ENCODE results near the gene GAS7.

GAS7 gene

DNA sequence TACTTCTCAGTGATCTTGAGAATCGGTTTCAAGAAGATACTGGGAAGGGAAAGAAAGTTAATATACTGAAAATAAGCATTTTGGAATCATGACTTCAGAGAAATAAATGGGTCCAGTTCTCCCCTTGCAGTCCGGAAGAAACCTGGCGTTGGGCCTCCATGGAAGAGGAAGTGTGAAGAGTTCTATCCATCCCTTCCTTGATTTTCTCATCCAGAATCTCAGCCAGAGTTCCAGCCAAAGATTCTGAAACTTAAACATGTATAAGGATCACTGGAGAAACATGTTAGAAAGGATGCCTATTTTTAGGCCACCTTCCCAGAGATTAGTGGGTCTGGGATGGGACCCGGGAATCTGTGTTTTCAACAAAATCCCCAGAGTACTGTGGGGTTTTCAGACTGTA is 8.7 kb upstream of the GAS7 start:
- DNase-seq = no peak
- intact Hi-C loops (cut with DNase I) = no loop called here

DNA sequence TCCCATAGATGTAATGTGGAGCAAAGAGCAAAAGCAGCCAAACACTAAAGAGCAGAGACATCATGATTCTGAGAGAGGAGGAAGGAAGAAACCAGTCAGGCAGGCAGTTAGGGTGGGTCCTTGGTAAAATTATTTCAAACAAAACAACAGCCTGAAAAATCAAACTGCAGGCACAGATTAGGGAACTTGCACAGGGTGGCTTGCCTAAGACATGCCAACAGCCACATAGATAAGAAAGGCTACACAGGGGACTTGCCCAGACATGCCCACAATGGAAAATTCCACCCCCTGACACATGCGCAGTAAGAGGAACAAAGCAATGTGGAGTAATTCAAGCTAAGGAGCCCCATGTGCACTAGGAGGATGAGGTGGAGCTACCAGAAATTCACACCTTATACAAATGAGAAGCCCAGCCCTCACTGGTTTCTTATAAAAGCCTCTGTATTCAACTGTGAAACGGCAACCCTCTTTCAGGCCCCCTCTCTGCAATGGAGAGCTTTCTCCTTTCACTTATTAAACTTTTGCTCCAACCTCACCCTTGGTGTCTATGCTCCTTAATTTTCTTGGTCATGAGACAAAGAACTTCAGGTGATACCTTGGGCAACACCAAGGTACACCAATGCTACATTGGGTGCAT is 7.3 kb upstream of the GAS7 start:
- intact Hi-C loops (cut with DNase I) = no loop called here
- no peak for DNase-seq

DNA sequence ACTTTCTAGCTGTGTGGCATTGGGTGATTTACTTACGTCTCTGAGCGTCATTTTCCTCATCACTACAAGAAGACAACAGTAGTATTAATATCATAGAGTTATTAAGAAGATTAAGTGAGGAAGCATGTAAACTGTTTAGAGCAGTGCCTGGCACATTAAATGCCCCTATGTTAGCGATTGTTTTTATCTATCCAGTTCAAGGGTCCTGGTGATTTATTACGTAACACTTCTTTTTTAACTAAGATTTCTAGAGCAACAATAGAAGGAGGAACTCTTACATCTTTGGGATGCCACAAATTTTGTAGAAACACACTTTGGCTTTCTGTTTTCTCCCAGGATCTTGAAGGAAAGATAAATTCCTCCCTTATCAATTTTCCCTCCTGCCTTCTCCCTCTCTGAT is 3.3 kb upstream of the GAS7 start:
- no peak for DNase-seq
- intact Hi-C loops (cut with DNase I) = no loop called here

- intact Hi-C loops (cut with DNase I) = no loop called here
- no peak for DNase-seq
Observed at GRCh38 chr17:10200645-10201044, 2.2 kb upstream of the GAS7 start.

DNA sequence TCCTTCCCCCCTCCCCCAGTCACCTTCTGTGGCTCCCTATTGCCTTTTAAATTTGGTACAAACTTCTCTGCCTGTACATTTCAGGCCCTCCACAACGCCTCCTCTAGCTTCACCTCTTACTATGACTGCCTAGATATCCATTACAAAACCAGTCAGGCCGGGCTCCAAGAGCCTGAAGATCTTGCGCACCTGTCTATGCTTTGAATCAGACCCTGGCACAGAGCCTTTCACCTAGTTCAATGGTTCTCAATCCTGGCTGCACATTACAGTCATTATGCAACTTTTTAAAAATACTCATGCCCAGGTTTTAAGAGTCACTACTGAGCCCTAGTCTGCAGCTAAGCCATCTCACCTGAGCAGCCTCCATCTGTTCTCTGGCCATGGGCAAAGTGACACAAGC is 1.6 kb upstream of the GAS7 start:
- intact Hi-C loops (cut with DNase I) = no loop called here
- no peak for DNase-seq

DNA sequence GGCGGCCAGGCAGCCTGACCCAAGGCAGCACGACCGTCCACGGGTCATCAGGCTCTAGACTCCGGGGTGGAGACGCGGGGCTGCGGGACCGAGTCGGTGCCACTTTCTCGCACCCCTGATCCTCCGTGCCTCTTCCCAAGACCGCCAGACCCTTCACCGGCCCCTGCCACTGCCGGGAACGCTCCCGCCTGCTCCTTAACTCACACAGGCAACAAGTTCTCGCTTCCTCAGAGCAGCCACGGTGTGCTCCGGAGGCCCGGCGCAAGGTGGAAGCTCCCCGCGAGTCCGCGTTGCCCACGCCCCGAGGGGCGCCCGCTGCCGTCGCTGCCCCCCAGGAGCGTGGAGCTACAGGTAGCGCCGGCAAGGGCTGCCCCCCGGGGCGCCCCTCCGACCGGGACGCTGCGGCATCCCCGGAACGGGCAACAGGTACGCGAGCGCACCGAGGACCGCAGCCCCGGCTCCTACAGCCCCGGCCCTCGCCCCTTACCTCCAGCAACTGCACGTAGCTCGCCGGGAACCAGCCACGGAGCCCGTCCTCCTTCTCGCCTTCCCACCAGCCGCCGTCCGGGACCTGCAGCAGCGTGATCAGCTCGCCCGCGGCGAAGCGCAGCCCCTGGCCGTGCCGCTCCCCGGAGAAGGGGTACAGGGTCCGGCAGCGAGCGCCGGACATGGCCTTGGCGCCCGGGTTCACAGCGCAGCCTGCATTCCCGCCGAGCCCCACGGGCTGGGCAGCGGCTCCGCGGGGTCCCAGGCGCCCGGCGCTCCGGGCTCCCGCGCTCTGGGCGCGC is 491 bp downstream of the GAS7 start:
- DNase-seq = peak in 13 of 42 donors; percentile 10 to 48 (median 21)
- intact Hi-C loops (cut with DNase I) = no loop called here

GRCh38 chr17:10197362-10197720 is 1.1 kb downstream of the GAS7 start:
- peak in 8 of 42 donors; percentile 11 to 50 (median 28) for DNase-seq
- intact Hi-C loops (cut with DNase I) = no loop called here

DNA sequence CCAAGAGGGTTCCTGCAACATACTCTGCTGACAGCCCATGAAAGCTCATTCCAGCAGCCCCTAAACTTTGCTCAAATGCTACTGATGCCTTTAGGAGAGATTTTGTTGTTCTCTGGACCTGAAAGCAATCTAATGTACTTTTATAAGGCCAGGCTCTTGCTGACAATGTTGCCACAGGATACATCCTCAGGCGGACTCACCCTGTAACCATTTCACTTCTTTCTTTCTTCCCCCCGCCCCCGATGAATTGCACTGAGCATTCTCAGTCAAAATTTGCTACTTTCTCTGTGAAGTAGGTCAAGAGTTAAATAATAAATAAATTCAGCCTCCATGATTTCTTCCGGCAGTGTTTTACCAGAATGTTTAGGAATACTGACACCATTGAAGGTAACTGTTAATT is 1.5 kb downstream of the GAS7 start:
- intact Hi-C loops (cut with DNase I) = no loop called here
- DNase-seq = no peak

DNA sequence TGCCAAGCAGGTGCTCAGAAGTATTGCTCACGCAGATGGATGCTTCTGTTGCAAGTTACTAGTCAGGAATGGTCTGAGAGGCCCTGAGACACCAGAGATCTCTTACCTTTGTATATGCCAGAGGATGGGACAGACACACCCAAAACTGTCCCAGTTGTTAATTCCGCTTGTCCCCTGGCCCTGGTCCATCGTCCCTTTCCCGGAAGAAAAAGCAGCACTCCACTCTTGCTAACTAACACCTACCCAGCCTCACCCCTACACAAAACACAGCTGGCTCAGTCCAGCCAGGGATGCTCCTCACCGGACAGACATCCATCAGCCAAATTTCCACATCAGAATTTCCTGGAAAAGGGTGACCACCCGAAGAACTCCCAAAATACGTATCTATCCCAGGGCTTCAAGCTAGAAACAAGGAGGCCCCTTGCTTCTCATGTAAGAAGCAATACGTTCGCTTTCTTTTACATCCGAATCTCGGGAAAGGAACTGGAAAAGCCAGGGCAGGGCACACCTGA is 2.0 kb downstream of the GAS7 start:
- no peak for DNase-seq
- intact Hi-C loops (cut with DNase I) = no loop called here

- no peak for DNase-seq
- intact Hi-C loops (cut with DNase I) = no loop called here
Observed at GRCh38 chr17:10195090-10195805, 3.2 kb downstream of the GAS7 start.

- intact Hi-C loops (cut with DNase I) = no loop called here
- DNase-seq = no peak
Observed at GRCh38 chr17:10193632-10194031, 4.8 kb downstream of the GAS7 start.

GRCh38 chr17:10192972-10193371 is 5.4 kb downstream of the GAS7 start:
- DNase-seq = no peak
- intact Hi-C loops (cut with DNase I) = no loop called here

- DNase-seq = no peak
- intact Hi-C loops (cut with DNase I) = no loop called here
Observed at GRCh38 chr17:10192461-10192860, 5.9 kb downstream of the GAS7 start.

- DNase-seq = no peak
- intact Hi-C loops (cut with DNase I) = no loop called here
Observed at GRCh38 chr17:10187456-10187855, 10.9 kb downstream of the GAS7 start.

DNA sequence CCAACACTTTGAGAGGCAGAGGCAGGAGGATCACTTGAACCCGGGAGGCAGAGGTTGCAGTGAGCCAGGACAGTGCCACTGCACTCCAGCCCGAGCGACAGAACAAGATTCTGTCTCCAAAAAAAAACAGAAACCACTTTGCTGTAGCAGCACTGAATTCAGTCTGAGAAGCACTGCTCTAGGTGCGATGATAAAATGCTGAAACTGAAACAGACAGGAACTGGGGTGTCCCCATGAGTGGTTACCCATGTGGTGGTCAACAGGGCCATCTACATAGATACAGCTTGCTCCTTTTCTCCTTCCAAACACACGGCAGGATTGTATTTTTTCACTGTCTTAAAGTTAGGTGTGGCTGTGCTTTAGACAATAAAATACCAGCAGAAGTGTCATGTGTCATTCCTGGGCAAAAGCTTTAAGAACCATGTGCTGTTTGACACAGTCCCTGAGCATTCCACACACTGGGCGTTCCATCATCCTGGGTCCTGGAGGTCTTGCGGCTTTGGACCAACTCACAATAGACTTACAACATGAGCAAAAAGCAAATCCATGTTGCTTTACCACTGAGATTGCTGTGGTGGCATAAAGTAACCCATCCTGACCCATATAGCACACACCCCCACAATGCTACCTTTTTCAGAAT is 11.5 kb downstream of the GAS7 start:
- intact Hi-C loops (cut with DNase I) = no loop called here
- DNase-seq = no peak

DNA sequence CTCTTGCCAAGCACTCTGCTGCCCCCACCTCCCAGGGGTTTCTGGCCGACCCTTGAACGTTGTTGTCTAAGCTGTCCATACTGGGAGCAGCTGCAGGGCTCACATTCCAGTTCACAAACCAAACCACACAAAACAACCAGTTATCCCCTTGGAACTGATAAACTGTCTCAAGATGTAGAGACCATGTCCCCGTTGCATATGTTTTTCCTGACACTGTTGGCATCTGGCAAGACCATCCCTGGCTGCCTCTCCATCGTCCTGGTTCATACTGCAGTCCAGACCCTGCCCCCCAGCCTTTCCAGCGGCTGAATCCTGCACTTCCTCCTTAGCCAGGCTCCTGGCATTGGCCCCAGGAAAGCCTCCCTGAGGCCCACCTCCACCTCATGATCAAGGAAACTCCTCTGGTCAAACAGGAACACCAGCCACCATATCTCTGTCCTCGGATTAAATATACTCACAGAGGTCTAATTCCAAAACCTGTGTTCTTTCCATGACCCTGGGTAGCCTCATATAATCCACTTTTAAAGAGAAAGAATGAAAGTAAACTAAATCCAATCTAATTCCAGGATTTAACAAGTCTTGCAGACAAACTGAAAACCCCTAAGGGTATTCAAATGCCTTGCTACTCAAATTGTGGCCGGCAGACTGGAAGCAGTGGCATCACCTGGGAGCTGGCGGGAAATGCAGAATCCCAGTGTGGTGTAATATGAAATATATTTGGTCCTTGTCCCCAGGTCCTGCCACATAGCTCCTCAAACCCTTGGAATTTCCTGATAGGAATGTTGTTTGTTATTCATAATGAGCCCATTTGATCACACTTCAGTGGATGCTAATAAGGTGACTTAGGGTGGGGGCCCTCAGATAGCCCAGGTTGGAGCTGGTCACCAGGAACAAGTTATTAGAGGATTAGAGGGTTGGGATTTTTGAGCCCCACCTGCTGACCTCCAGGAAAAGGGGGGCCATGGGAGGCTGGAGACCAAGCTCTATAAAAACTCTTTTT is 14.2 kb downstream of the GAS7 start:
- no peak for DNase-seq
- intact Hi-C loops (cut with DNase I) = no loop called here

GRCh38 chr17:10182785-10183184 is 15.6 kb downstream of the GAS7 start:
- intact Hi-C loops (cut with DNase I) = no loop called here
- no peak for DNase-seq

DNA sequence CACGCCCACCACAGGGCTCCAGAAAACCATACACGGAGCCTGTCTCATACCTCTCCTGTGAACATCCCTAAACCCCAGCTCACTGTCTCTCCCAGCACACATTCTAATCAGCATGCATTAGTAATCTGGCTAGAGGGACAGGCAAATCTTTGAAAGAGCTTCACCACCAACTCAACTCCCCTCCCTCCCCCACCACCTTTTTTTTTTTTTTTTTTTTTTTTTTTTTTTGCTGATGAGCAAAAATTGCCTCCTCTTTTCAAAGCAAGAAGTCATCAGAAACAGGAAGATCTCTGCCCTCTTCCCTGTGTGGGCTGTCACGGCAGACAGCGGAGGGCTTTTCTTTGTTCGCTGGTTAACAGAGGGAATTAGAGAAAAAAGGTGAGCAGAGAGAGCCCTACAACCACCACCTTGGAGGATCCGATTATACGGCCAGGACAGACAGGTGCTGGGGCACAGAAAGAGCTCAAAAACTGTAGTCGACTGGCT is 19.9 kb downstream of the GAS7 start:
- intact Hi-C loops (cut with DNase I) = no loop called here
- DNase-seq = no peak

Data from head of caudate nucleus (tissue), 42 donors.